HG03460 (cell line): Measurements from ENCODE around the gene OPALIN.

Experiments
- ATAC-seq: cut with Tn5 transposase; IDR thresholded peaks from one replicate; pipeline ENCODE4 v1.9.1; 2021; ENCODE audit not compliant: unreplicated experiment

OPALIN gene

DNA sequence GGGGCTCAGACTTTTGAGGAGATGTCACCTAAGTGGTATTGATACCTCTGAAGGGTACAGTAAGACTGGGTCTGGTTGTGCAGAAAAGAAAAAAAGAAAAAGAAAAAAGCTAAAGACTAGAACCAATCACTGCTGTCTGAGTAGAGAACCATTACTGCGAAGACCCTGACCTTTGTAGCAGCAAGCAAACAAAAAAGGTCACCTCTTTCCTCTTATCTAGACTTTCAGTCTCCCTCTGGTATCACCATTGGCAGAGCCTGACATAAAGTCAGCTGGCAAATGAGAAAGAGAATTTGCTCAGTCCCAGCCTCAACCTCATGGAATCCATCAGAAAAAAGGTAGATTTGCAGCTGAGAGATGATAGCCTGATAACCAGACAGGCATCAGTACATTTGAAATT, 57.2 kb downstream of the OPALIN start:
- no peak for ATAC-seq

DNA sequence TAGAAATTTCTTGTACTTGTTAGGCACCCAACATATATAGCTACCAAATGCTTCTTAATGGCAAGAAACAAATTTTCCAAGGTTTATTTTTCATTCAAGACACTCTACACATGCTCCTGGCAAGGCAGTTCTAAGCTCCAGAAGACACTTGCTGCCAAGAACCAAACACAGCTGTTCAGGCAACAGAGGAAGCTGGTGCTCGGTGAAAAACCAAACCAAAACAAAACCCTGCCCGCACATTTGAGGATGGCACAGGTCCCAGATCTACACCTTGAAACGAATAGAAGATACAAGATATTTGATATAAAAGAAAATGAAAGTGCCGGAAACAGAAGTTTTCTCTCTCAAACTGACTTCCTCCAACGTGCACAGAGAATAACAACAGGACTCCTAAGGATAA, 59.4 kb downstream of the OPALIN start:
- ATAC-seq, result no peak

DNA sequence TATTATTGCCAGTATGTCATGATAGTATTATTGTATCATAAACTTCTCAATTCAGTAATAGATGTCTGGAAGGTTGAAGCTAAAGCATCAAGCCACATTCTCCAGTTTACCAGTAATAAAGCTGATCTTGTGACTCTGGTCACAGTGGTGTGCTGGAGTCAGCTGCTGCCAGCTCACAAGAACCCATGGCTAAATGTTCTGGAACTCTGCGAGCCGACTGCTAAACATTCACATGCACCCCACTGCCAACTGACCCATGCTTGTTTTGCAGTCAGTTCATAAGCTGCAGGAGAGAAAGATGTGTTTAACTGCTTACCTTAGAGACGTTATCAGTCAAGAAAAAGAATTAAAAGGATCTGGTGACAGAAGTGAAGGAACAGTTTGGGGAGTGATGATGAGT, 60.4 kb downstream of the OPALIN start:
- ATAC-seq, result no peak

DNA sequence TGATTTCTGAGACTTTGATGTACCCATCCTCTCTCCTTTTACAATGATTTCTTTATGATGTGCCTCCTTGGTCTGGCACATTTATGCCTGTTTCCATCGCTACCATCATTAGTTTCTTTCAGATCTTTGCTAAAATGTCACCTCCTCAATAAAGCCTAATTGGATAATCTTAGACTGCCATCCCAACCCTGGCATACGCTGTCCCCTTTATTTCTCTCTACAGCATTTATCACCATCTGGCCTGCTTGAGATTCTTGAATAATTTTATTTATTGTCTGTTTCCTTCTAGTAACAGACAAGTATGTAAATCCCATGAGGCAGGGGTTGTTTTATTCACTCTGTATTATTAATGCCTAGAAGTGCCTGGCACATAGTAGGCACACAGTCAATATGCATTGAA, 61.3 kb downstream of the OPALIN start:
- ATAC-seq, result no peak

DNA sequence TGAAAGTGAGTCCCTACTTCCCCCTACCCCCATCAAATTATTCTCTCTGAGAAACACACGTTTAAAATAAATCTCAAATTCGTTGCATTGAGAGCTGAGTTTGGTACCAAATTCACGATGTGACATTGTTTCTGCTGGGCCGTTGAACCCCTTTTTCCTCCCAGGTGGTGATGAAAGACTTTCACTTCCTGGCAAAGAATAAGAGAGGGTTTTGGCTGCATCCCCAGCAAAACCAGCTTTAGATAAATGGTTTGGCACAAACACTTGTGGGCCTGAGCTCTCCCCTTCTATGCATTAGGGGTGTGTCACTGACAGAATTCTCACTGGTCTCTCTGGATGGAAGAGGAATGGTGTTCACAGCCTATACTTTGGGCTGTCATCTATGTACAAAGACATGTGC, 63.3 kb downstream of the OPALIN start:
- no peak for ATAC-seq
